A549 (cell line): ENCODE measurements around the gene POU4F1. TPM values are rescaled to one million over a fixed set of nuclear protein-coding genes. Genes with fewer than 3 reads are reported as not detected.

Source experiments
- ATAC-seq, 2 experiments: fragments of 200-7000 bp in 1 of 2; fragments of >200 bp in 1 of 2; cut with Nextera tagmentation in 1 of 2; cut with Tn5 transposase in 1 of 2; 3 replicates each; pipeline versions ENCODE4 v1.8.0 to v1.9.1; 2018 to 2020; ENCODE audit warnings: mild to moderate bottlenecking in 1 of 2, moderate library complexity in 1 of 2
- CTCF ChIA-PET: fragments of 300-600 bp; sonication (Branson Sonifier 250); formaldehyde crosslinking; extraction: SDS; loops from one replicate; lab custom pipeline; 2021; ENCODE audit warnings: antibody characterized with exemption, inconsistent platforms; lab: Yijun Ruan, JAX
- POLR2A ChIA-PET: fragments of 350-600 bp; formaldehyde crosslinking; extraction: SDS; loops from one replicate; lab custom pipeline; 2021; ENCODE audit warnings: antibody characterized with exemption, inconsistent platforms; lab: Yijun Ruan, JAX
- DNase-seq, 2 experiments: peaks; one replicate each; pipeline versions ENCODE4 v3.0.0 to v3.0.0-alpha.2; 2011 to 2016; ENCODE audit warnings: low read depth in 1 of 2, low spot score in 1 of 2
- FAIRE-seq: peaks from 2 replicates; lab custom pipeline; 2011; peaks lifted over from hg19 to GRCh38; lab: Jason Lieb, UNC
- H3K27ac ChIP-seq, 2 experiments: fragments of >200 bp; sonication (Bioruptor Twin); formaldehyde crosslinking; 3 replicates each; pipeline ENCODE4 v1.5.1; 2016 to 2017
- H3K4me1 ChIP-seq: fragments of >200 bp; sonication (Bioruptor Twin); formaldehyde crosslinking; 3 replicates; pipeline ENCODE4 v1.6.1; 2016
- H3K4me2 ChIP-seq: fragments of >200 bp; sonication (Bioruptor Twin); formaldehyde crosslinking; 3 replicates; pipeline ENCODE4 v1.6.1; 2016
- H3K4me3 ChIP-seq: fragments of >200 bp; sonication (Bioruptor Twin); formaldehyde crosslinking; 3 replicates; pipeline ENCODE4 v1.5.1; 2016
- H3K9me3 ChIP-seq: fragments of >200 bp; sonication (Bioruptor Twin); formaldehyde crosslinking; 3 replicates; pipeline ENCODE4 v1.6.1; 2016
- CBX2 ChIP-seq: fragments of 200-600 bp; sonication (generic); IDR thresholded peaks from 2 replicates; pipeline ENCODE4 v1.6.1; 2016; ENCODE audit warnings: low read depth, mild to moderate bottlenecking, borderline replicate concordance
- FOSL2 ChIP-seq, 2 experiments: fragments of 450-650 bp in 1 of 2; fragments of >200 bp in 1 of 2; sonication (Bioruptor Twin) in 1 of 2; formaldehyde crosslinking; IDR thresholded peaks; 2 replicates each; pipeline versions ENCODE4 v1.5.0 to v1.6.1; 2016 to 2020; ENCODE audit warnings: mild to moderate bottlenecking in 1 of 2, moderate library complexity in 1 of 2
- FOXS1 ChIP-seq: fragments of 250-450 bp; sonication (Bioruptor Pico); IDR thresholded peaks from 2 replicates; pipeline ENCODE4 v1.5.0; 2020; ENCODE audit warnings: mild to moderate bottlenecking, moderate library complexity
- HOXB13 ChIP-seq: fragments of 250-450 bp; sonication (Bioruptor Pico); IDR thresholded peaks from 2 replicates; pipeline ENCODE4 v1.5.0; 2020; ENCODE audit warnings: low read depth, mild to moderate bottlenecking, moderate library complexity
- HOXB5 ChIP-seq: fragments of 250-450 bp; sonication (Bioruptor Pico); IDR thresholded peaks from 2 replicates; pipeline ENCODE4 v1.5.0; 2020; ENCODE audit warnings: mild to moderate bottlenecking, moderate library complexity
- JUNB ChIP-seq: fragments of >200 bp; sonication (Bioruptor Twin); formaldehyde crosslinking; IDR thresholded peaks from 2 replicates; pipeline ENCODE4 v1.6.1; 2016
- MAZ ChIP-seq: fragments of 150-350 bp; IDR thresholded peaks from 2 replicates; pipeline ENCODE4 v1.6.1; 2014; ENCODE audit warnings: antibody characterized with exemption, low read depth, low read length, borderline replicate concordance
- MYC ChIP-seq: IDR thresholded peaks from 2 replicates; pipeline ENCODE4 v1.6.1; 2012; ENCODE audit warnings: mild to moderate bottlenecking, inconsistent platforms, low read length, improper control_type of control experiment, borderline replicate concordance
- POLR2AphosphoS2 ChIP-seq: conservative IDR thresholded peaks from 2 replicates; pipeline ENCODE4 v1.6.1; 2012; ENCODE audit warnings: low read length, improper control_type of control experiment, inconsistent platforms
- RCOR1 ChIP-seq: fragments of 150-350 bp; IDR thresholded peaks from 2 replicates; pipeline ENCODE4 v1.6.1; 2014; ENCODE audit warnings: antibody characterized with exemption, low read length, low read depth
- RFX5 ChIP-seq: fragments of 450-650 bp; IDR thresholded peaks from 2 replicates; pipeline ENCODE4 v1.7.1; 2014; ENCODE audit warnings: antibody characterized with exemption, mild to moderate bottlenecking, moderate library complexity
- SMC3 ChIP-seq: fragments of >200 bp; sonication (Bioruptor Twin); formaldehyde crosslinking; IDR thresholded peaks from 3 replicates; pipeline ENCODE4 v1.6.1; 2018; ENCODE audit warnings: inconsistent platforms
- TFCP2L1 ChIP-seq: fragments of 250-450 bp; sonication (Bioruptor Pico); IDR thresholded peaks from 2 replicates; pipeline ENCODE4 v1.5.0; 2021; ENCODE audit warnings: mild to moderate bottlenecking
- ZC3H11A ChIP-seq: fragments of 450-650 bp; IDR thresholded peaks from 2 replicates; pipeline ENCODE4 v1.6.1; 2014; ENCODE audit warnings: antibody characterized with exemption, mild to moderate bottlenecking
- ZNF302 ChIP-seq: fragments of 250-450 bp; sonication (Bioruptor Pico); IDR thresholded peaks from 2 replicates; pipeline ENCODE4 v1.9.0; 2021; ENCODE audit warnings: inconsistent platforms, mild to moderate bottlenecking, moderate library complexity
- WGBS: methylation state at CpG from one replicate; pipeline ENCODE4 v1.1.6; 2017; ENCODE audit errors: missing lambda C conversion rate; 5-methylcytosine and 5-hydroxymethylcytosine counted together
- polyA plus RNA-seq, 4 experiments: library from polyadenylated mRNA; depleted of rRNA in 3 of 4; stranded (reverse); fragments of >200 nt; fragmentation: RNase III in 1 of 4; extraction: RNeasy Plus Mini Kit Qiagen cat#74134 plus additional on column Dnase treatment in 1 of 4; gene quantifications; 2 replicates in 3 of 4; 3 replicates in 1 of 4; pipeline ENCODE4 v1.2.3, GENCODE V29; 2011 to 2017
- TF ChIP-seq, protein P1 (sequence below): fragments of >200 bp; sonication (Bioruptor Twin); formaldehyde crosslinking; IDR thresholded peaks from 3 replicates; pipeline ENCODE4 v1.5.1; 2016
- TF ChIP-seq, protein P2 (sequence below): fragments of 450-650 bp; IDR thresholded peaks from 2 replicates; pipeline ENCODE4 v1.6.1; 2014; ENCODE audit warnings: antibody characterized with exemption
- TF ChIP-seq, protein P3 (sequence below): fragments of >200 bp; sonication (Bioruptor Twin); formaldehyde crosslinking; IDR thresholded peaks from 2 replicates; pipeline ENCODE4 v1.6.1; 2016

Gene POU4F1
- polyA plus RNA-seq, 2 of the 4 experiments (the other 2 are of a cell fraction), result 1.2 to 1.5 TPM

GRCh38 chr13:78572459-78572858, 30.9 kb downstream of the POU4F1 start:
- ATAC-seq (no peak), DNase-seq (no peak), FAIRE-seq (no peak)
- TF ChIP-seq HOXB5 (CRISPR knock-in tag) (no peak), ZC3H11A (no peak), MAZ (no peak), FOXS1 (CRISPR knock-in tag) (no peak), MYC (no peak), FOSL2 (IDR thresholded peaks at IDR 0.05) (no peak), FOSL2 (CRISPR knock-in tag; IDR thresholded peaks at IDR 0.05) (no peak), RCOR1 (no peak), HOXB13 (CRISPR knock-in tag) (no peak), POLR2AphosphoS2 (no peak), JUNB (no peak), TFCP2L1 (CRISPR knock-in tag) (no peak), CBX2 (no peak), RFX5 (no peak)
- TF ChIP-seq, protein P1, sequence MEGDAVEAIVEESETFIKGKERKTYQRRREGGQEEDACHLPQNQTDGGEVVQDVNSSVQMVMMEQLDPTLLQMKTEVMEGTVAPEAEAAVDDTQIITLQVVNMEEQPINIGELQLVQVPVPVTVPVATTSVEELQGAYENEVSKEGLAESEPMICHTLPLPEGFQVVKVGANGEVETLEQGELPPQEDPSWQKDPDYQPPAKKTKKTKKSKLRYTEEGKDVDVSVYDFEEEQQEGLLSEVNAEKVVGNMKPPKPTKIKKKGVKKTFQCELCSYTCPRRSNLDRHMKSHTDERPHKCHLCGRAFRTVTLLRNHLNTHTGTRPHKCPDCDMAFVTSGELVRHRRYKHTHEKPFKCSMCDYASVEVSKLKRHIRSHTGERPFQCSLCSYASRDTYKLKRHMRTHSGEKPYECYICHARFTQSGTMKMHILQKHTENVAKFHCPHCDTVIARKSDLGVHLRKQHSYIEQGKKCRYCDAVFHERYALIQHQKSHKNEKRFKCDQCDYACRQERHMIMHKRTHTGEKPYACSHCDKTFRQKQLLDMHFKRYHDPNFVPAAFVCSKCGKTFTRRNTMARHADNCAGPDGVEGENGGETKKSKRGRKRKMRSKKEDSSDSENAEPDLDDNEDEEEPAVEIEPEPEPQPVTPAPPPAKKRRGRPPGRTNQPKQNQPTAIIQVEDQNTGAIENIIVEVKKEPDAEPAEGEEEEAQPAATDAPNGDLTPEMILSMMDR, result no peak
- TF ChIP-seq, protein P2, sequence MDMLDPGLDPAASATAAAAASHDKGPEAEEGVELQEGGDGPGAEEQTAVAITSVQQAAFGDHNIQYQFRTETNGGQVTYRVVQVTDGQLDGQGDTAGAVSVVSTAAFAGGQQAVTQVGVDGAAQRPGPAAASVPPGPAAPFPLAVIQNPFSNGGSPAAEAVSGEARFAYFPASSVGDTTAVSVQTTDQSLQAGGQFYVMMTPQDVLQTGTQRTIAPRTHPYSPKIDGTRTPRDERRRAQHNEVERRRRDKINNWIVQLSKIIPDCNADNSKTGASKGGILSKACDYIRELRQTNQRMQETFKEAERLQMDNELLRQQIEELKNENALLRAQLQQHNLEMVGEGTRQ, result no peak
- TF ChIP-seq, protein P3, sequence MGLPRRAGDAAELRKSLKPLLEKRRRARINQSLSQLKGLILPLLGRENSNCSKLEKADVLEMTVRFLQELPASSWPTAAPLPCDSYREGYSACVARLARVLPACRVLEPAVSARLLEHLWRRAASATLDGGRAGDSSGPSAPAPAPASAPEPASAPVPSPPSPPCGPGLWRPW, result no peak
- Histone ChIP-seq H3K4me3 (no peak overlapping the region), H3K27ac (no peak overlapping the region), H3K4me1 (no peaks in the 10 kb centered on the region), H3K9me3 (no peaks in the 10 kb centered on the region), H3K4me2 (no peak overlapping the region)
- 38% methylated on average over 5 of the region's 5 CpGs for WGBS
- ChIA-PET CTCF (no interaction called here), POLR2A (no interaction called here)

GRCh38 chr13:78569029-78569428, 34.3 kb downstream of the POU4F1 start:
- 3% methylated on average over 1 of the region's 1 CpG for WGBS
- Histone ChIP-seq H3K4me3 (no peak overlapping the region), H3K4me2 (no peak overlapping the region), H3K4me1 (no peaks in the 10 kb centered on the region), H3K9me3 (no peaks in the 10 kb centered on the region), H3K27ac (no peak overlapping the region)
- DNase-seq (no peak), FAIRE-seq (no peak), ATAC-seq (no peak)
- TF ChIP-seq HOXB5 (CRISPR knock-in tag) (no peak), ZNF302 (no peak), POLR2AphosphoS2 (no peak)
- CTCF ChIA-PET, result no interaction called here
- POLR2A ChIA-PET, result no interaction called here

DNA sequence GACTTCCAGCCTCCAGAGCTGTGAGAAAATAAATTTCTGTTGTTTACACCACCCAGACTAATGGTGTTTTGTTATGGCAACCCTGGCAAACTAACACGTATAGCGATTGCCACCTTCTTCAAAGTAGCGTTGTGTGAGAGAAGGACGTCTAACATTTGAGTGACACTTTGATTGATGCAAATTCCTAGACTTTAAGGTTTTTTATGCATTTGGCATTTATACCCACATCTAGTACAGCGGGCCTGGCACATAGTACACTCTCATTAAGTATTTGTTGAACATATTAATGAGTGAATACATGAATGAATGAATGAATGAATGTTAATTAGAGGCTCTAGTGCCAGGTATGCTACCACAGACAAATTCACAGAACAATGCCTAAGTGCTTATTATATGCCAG, 36.7 kb downstream of the POU4F1 start:
- CTCF ChIA-PET, result no interaction called here
- no peak for FAIRE-seq
- no peak for DNase-seq

More for the DNA sequence above, 36.7 kb downstream of the POU4F1 start:
- 50% methylated on average over 5 of the region's 5 CpGs for WGBS
- ATAC-seq, result no peak
- no peak for TF ChIP-seq SMC3
- TF ChIP-seq FOXS1 (CRISPR knock-in tag), result no peak
- POLR2A ChIA-PET, result no interaction called here
- no peak overlapping the region for H3K27ac ChIP-seq
- H3K9me3 ChIP-seq, result no peaks in the 10 kb centered on the region
- H3K4me3 ChIP-seq, result no peak overlapping the region
- H3K4me2 ChIP-seq, result no peak overlapping the region
- no peaks in the 10 kb centered on the region for H3K4me1 ChIP-seq
